HL-60 (cell line): Measurements from ENCODE around the gene NEDD4L.

Experiments
- DNase-seq, 2 experiments: peaks; one replicate each; pipeline ENCODE4 v3.0.0-alpha.2; 2010 to 2020; ENCODE audit warnings: low read depth in 1 of 2, low spot score in 1 of 2
- H3K27ac ChIP-seq: fragments of 250-450 bp; sonication (Bioruptor Pico); replicated peaks from 2 replicates; pipeline ENCODE4 v1.5.1; 2020; ENCODE audit warnings: mild to moderate bottlenecking, moderate library complexity
- H3K27me3 ChIP-seq: fragments of 250-450 bp; sonication (Bioruptor Pico); 2 replicates; pipeline ENCODE4 v1.5.1; 2021; ENCODE audit warnings: mild to moderate bottlenecking, moderate library complexity; ENCODE audit not compliant: insufficient read depth, poor library complexity, severe bottlenecking
- H3K4me3 ChIP-seq: replicated peaks from 2 replicates; pipeline ENCODE4 v1.5.1; 2011; ENCODE audit warnings: mild to moderate bottlenecking, control low read depth, low read length; ENCODE audit not compliant: insufficient read depth
- CTCF ChIP-seq: IDR thresholded peaks from one replicate; pipeline ENCODE4 v1.5.1; 2011; ENCODE audit warnings: low read length, control low read depth, inconsistent platforms; ENCODE audit not compliant: insufficient read depth
- GABPA ChIP-seq: IDR thresholded peaks from 2 replicates; pipeline ENCODE4 v1.6.1; 2012; ENCODE audit warnings: low read depth
- POLR2AphosphoS5 ChIP-seq: IDR thresholded peaks from 2 replicates; pipeline ENCODE4 v1.6.1; 2012; ENCODE audit warnings: low read depth
- SPI1 ChIP-seq: IDR thresholded peaks from 2 replicates; pipeline ENCODE4 v1.6.1; 2012; ENCODE audit warnings: low read depth, mild to moderate bottlenecking, borderline replicate concordance
- TF ChIP-seq, protein P1 (sequence below): IDR thresholded peaks from 2 replicates; pipeline ENCODE4 v1.6.1; 2012; ENCODE audit warnings: low read depth; ENCODE audit not compliant: insufficient replicate concordance

NEDD4L gene

DNA sequence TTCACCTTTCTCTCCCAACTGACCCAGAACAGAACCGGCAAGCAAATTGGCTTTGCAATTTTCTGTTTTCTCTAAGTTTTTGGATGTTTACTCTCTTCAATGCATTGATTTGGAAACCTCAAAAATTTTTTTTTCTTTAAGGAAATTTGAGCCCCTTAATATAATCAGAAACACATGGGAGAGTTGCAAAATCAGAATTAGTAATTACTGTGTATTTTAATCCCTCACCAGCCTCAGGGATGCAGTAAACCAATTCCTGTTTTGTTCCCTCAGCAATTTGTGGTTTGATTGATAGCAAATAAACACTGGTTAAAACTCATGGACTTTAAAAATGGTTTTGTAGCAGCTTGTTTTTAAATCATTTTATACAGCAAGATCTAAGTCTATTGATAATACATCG lies 281.5 kb downstream of the NEDD4L start:
- DNase-seq: no peak
- Histone ChIP-seq H3K27ac (no peak overlapping the region), H3K27me3 (peaks cover 9% of the 10 kb centered on the region), H3K4me3 (no peak overlapping the region)
- TF ChIP-seq GABPA (no peak), CTCF (no peak), SPI1 (no peak), POLR2AphosphoS5 (no peak)
- TF ChIP-seq, protein P1, sequence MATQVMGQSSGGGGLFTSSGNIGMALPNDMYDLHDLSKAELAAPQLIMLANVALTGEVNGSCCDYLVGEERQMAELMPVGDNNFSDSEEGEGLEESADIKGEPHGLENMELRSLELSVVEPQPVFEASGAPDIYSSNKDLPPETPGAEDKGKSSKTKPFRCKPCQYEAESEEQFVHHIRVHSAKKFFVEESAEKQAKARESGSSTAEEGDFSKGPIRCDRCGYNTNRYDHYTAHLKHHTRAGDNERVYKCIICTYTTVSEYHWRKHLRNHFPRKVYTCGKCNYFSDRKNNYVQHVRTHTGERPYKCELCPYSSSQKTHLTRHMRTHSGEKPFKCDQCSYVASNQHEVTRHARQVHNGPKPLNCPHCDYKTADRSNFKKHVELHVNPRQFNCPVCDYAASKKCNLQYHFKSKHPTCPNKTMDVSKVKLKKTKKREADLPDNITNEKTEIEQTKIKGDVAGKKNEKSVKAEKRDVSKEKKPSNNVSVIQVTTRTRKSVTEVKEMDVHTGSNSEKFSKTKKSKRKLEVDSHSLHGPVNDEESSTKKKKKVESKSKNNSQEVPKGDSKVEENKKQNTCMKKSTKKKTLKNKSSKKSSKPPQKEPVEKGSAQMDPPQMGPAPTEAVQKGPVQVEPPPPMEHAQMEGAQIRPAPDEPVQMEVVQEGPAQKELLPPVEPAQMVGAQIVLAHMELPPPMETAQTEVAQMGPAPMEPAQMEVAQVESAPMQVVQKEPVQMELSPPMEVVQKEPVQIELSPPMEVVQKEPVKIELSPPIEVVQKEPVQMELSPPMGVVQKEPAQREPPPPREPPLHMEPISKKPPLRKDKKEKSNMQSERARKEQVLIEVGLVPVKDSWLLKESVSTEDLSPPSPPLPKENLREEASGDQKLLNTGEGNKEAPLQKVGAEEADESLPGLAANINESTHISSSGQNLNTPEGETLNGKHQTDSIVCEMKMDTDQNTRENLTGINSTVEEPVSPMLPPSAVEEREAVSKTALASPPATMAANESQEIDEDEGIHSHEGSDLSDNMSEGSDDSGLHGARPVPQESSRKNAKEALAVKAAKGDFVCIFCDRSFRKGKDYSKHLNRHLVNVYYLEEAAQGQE: no peak

DNA sequence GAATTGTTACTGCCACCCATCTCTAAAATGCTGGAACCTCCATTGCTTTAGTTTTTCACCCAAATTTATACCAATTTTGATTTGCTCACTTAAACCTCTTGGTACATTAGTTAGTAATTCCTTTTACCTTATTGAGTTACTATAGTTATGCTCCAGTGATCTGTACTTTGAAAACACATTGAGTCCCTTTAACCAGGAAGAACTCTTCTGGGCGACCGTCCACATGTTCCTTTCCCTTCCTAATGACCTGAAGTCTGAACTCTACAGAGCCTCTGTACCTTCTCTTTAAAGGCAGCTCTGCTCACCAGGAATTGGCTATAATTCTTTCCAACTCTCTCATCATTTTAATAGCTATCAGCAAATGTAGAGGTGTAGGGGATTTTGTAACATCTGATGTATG lies 290.0 kb downstream of the NEDD4L start:
- H3K27me3 ChIP-seq: peaks cover 14% of the 10 kb centered on the region
- TF ChIP-seq, protein P1: no peak
- TF ChIP-seq GABPA: no peak
- TF ChIP-seq SPI1: no peak
- TF ChIP-seq POLR2AphosphoS5: no peak
- TF ChIP-seq CTCF: no peak
- H3K4me3 ChIP-seq: no peak overlapping the region
- no peak overlapping the region for H3K27ac ChIP-seq
- DNase-seq: no peak

DNA sequence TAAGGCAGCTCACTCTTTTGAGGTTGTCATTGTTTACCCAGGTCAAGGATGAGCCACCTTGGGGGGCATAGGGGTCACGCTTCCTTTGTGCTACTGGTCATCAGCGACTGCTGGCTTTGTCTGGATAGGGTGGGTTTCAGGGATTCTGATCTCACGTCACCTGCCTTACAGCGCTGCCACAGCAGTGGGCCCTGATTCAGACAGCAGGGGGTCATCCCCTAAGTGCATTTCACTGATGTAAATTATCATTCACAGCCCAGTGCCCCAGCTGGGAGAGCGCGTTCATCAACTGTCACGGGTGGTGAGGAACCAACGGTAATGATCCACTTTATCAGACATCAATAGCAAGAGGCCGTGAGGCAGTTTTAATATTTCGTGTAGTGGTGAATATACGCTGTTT lies 291.2 kb downstream of the NEDD4L start:
- no peak overlapping the region for H3K4me3 ChIP-seq
- DNase-seq: no peak
- no peak overlapping the region for H3K27ac ChIP-seq
- H3K27me3 ChIP-seq: peaks cover 14% of the 10 kb centered on the region
- TF ChIP-seq GABPA (no peak), POLR2AphosphoS5 (no peak), SPI1 (no peak)
- TF ChIP-seq, protein P1: no peak

- no peak for DNase-seq
- Histone ChIP-seq H3K27ac (no peak overlapping the region), H3K4me3 (no peak overlapping the region), H3K27me3 (peaks cover 14% of the 10 kb centered on the region)
- TF ChIP-seq GABPA: no peak
- TF ChIP-seq SPI1: no peak
- TF ChIP-seq POLR2AphosphoS5: no peak
- TF ChIP-seq, protein P1: no peak
- TF ChIP-seq CTCF: no peak
These were observed 291.8 kb downstream of the NEDD4L start for GRCh38 chr18:58335821-58336220.
